Skeletal muscle tissue (tissue), 4 donors: Measurements from ENCODE around the gene EFCAB11. TPM values are rescaled to one million over a fixed set of nuclear protein-coding genes. Genes with fewer than 3 reads are reported as not detected.
A peak's percentile ranks its signal among the peaks of the same experiment; 100 is the strongest.

Source experiments
- H3K27ac ChIP-seq: one replicate; pipeline ENCODE4 v1.7.0; 2013; ENCODE audit warnings: mild to moderate bottlenecking, low read depth, low read length, inconsistent platforms
- H3K27me3 ChIP-seq, 3 donors: one replicate each; pipeline ENCODE4 v1.7.0; 2013; ENCODE audit warnings: low read length in 3 of 3; ENCODE audit not compliant: control insufficient read depth in 3 of 3, insufficient read depth in 3 of 3
- H3K36me3 ChIP-seq, 3 donors: one replicate each; pipeline ENCODE4 v1.7.0; 2013; ENCODE audit warnings: low read length in 3 of 3; ENCODE audit not compliant: control insufficient read depth in 3 of 3, insufficient read depth in 3 of 3
- H3K4me1 ChIP-seq, 3 donors: one replicate each; pipeline ENCODE4 v1.7.0; 2013; ENCODE audit warnings: low read length in 3 of 3, mild to moderate bottlenecking in 3 of 3; ENCODE audit not compliant: control insufficient read depth in 3 of 3, insufficient read depth in 3 of 3
- H3K4me3 ChIP-seq, 3 donors: one replicate each; pipeline ENCODE4 v1.7.0; 2013; ENCODE audit warnings: low read length in 3 of 3
- H3K9ac ChIP-seq, 3 donors: one replicate each; pipeline ENCODE4 v1.7.0; 2013; ENCODE audit warnings: low read length in 3 of 3, mild to moderate bottlenecking in 3 of 3, moderate library complexity in 2 of 3, low read depth in 1 of 3
- H3K9me3 ChIP-seq, 3 donors: one replicate each; pipeline ENCODE4 v1.7.0; 2013; ENCODE audit warnings: low read length in 3 of 3; ENCODE audit not compliant: control insufficient read depth in 3 of 3
- total RNA-seq: library from RNA; depleted of rRNA; stranded (reverse); fragments of >200 nt; gene quantifications from one replicate; pipeline ENCODE4 v1.2.3, GENCODE V29; 2014
- donor health status: Osteomylitis.

The EFCAB11 gene
- total RNA-seq, 1 donor from 2014 or later = 7.3 TPM

- Histone ChIP-seq H3K4me1 (peaks cover 13 to 22% (median 17%) of the 10 kb centered on the region in 3 donors), H3K36me3 (no peaks in the 10 kb centered on the region), H3K9ac (no peak overlapping the region), H3K27me3 (no peaks in the 10 kb centered on the region), H3K9me3 (no peaks in the 10 kb centered on the region), H3K4me3 (peak overlapping the region in 1 of 3 donors; percentile 17), H3K27ac (peak overlapping the region; percentile 84)
Measured at GRCh38 chr14:89794096-89794495, 160.4 kb downstream of the EFCAB11 start.

DNA sequence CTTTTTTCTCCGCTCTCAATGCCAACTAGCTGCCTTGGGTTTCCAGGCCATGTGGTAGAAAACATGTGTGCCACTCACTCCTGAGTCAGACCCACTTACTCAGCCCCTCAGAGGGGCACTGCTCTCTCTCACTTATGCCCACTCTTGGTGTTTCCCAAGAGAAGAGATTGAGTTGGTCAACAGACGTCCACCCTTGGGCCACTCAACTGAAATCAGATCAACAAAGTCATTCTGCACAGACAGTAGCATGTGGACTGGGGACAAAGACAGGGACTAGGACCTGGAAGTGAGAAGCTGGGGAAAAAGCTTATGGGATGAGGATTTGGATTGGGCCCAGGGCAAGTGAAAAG is 161.2 kb downstream of the EFCAB11 start:
- Histone ChIP-seq H3K4me3 (peak overlapping the region in 1 of 3 donors; percentile 22), H3K9ac (no peak overlapping the region), H3K27ac (peak overlapping the region; percentile 84), H3K4me1 (peaks cover 13 to 22% (median 17%) of the 10 kb centered on the region in 3 donors), H3K27me3 (no peaks in the 10 kb centered on the region), H3K9me3 (no peaks in the 10 kb centered on the region), H3K36me3 (no peaks in the 10 kb centered on the region)

DNA sequence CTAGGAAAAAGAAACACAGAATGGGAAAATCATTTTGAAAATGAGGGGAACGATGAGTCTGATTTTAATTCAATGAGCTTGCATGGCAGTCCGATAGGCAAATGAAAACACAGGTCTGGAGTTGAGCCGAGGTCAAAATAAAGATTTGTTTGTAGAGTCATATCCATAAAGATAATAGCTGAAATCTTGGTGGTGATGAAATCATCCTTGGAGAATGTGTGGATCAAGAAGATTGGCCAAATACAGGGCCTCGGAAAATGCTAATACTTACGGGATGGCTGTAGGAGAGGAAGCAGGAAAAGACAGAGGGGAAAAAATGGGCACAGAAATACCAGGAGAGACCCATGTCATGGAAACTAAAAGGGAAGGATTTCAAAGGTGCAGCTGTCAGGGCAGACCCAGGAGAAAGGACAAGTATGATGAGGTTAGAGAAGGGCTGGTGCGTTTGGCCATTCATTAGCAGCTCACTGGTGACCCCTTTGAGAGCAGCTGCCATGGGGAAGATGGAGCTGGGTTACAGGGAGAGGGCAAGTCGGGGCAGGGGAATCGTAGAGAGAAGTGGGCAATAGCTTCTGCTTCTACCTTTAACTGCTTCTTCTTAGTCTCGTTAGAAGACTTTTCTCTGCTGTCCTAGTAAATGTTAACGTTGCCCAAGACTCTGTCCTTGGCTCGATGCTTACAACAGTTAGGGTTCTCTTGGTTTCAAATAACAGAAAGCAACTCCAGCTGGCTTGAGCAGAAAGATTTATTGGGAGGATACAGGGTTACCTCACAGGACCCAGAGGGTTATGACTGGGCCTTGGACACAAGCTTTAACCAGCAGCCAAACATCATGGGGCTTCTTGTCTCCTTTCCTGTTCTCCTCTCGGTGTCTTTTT is 161.8 kb downstream of the EFCAB11 start:
- H3K27ac ChIP-seq = peak overlapping the region; percentile 84
- H3K9me3 ChIP-seq = no peaks in the 10 kb centered on the region
- H3K36me3 ChIP-seq = no peaks in the 10 kb centered on the region
- H3K4me1 ChIP-seq = peaks cover 13 to 22% (median 17%) of the 10 kb centered on the region in 3 donors
- H3K9ac ChIP-seq = peak overlapping the region in 2 of 3 donors; percentile 46 to 62
- H3K27me3 ChIP-seq = no peaks in the 10 kb centered on the region
- H3K4me3 ChIP-seq = peak overlapping the region; percentile 13 to 65 (median 24)

GRCh38 chr14:89787525-89787924 is 167.0 kb downstream of the EFCAB11 start:
- Histone ChIP-seq H3K9me3 (no peaks in the 10 kb centered on the region), H3K27ac (no peak overlapping the region), H3K4me3 (no peak overlapping the region), H3K4me1 (peaks cover 2 to 6% (median 4%) of the 10 kb centered on the region in 3 donors), H3K27me3 (no peaks in the 10 kb centered on the region), H3K9ac (no peak overlapping the region), H3K36me3 (no peaks in the 10 kb centered on the region)

- H3K4me1 ChIP-seq = no peaks in the 10 kb centered on the region
- H3K9ac ChIP-seq = no peak overlapping the region
- H3K27ac ChIP-seq = no peak overlapping the region
- H3K36me3 ChIP-seq = no peaks in the 10 kb centered on the region
- no peaks in the 10 kb centered on the region for H3K27me3 ChIP-seq
- no peak overlapping the region for H3K4me3 ChIP-seq
- no peaks in the 10 kb centered on the region for H3K9me3 ChIP-seq
Measured at GRCh38 chr14:89781046-89781445, 173.5 kb downstream of the EFCAB11 start.

DNA sequence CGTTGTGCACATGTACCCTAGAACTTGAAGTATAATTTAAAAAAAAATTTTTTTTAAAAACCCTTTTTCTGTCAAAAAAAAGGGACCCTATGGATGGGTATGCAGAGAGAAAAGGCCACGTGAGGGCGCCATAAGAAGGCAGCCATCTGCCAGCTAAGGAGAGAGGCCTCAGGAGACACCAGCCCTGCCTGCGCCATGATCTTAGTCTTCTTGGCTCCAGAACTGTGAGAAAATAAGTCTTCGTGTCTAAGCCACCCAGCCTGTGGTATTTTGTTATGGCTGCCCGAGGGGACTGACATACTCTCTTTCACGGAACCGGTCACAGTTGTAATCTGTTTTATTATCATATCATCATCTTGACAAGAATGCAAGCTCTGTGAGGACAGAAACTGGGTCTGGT is 174.8 kb downstream of the EFCAB11 start:
- Histone ChIP-seq H3K4me1 (no peaks in the 10 kb centered on the region), H3K9ac (no peak overlapping the region), H3K27me3 (no peaks in the 10 kb centered on the region), H3K4me3 (no peak overlapping the region), H3K9me3 (no peaks in the 10 kb centered on the region), H3K27ac (no peak overlapping the region), H3K36me3 (no peaks in the 10 kb centered on the region)

DNA sequence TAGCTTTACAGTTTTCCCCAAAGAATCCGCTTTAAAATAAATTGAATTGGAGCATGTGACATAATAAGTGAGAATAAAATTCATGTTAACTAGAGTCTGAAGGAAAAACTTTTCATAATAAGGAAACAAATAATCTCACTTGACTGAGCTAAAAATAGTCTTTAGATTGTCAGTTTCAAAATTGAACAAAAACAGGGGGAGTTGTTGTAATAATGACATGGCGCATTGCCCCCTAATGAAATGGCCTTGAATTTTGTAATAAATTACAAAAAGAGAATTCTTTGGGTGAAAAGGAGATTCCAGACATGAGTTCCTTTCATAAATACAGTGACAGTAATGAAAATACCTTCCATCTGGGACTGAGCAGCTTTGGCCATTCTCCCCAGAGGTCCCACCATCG is 178.6 kb downstream of the EFCAB11 start:
- H3K27me3 ChIP-seq = no peaks in the 10 kb centered on the region

GRCh38 chr14:89775151-89775550 is 179.4 kb downstream of the EFCAB11 start:
- H3K27me3 ChIP-seq = no peaks in the 10 kb centered on the region
- no peak overlapping the region for H3K9ac ChIP-seq
- no peaks in the 10 kb centered on the region for H3K36me3 ChIP-seq
- no peak overlapping the region for H3K4me3 ChIP-seq
- H3K9me3 ChIP-seq = no peaks in the 10 kb centered on the region
- H3K4me1 ChIP-seq = peaks cover 0 to 8% (median 8%) of the 10 kb centered on the region in 3 donors
- no peak overlapping the region for H3K27ac ChIP-seq

More for the DNA sequence above, 178.6 kb downstream of the EFCAB11 start:
- Histone ChIP-seq H3K4me1 (peaks cover 0 to 8% (median 8%) of the 10 kb centered on the region in 3 donors), H3K27ac (no peak overlapping the region), H3K9me3 (no peaks in the 10 kb centered on the region), H3K36me3 (no peaks in the 10 kb centered on the region), H3K9ac (no peak overlapping the region), H3K4me3 (no peak overlapping the region)

DNA sequence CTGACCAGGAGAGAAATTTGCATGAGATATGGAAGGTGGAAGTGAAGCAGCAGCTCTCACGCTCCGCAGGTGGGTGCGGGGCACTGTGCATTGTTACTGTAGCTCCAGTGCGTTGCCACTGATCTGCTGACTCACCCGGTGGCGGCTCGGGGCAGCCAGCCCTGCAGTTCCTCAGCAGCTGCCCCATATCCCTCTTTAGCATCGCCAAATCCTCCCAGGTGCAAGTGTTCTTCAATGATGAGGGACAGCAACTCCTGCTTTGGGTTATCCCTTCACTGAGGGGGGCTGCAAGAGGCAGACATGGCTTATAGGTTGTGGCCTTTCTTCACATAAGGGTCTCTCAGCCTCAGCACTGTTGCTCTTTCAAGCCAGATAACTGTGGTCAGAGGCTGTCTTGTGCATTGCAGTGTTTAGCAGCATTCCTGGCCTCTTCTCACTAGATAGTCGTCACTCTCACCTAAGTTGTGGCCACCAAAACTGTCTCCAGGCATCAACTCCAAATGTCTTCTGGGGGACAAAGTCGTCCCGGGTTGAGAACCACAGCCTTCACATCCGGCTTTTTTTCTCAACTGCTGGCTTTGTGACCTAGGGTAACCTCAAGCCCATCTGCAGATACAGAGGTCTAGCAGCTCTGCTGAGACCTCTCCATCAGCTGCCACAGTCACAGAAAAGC is 180.8 kb downstream of the EFCAB11 start:
- Histone ChIP-seq H3K4me3 (no peak overlapping the region), H3K9ac (no peak overlapping the region), H3K36me3 (no peaks in the 10 kb centered on the region), H3K27ac (no peak overlapping the region), H3K9me3 (no peaks in the 10 kb centered on the region), H3K4me1 (peaks cover 0 to 8% (median 8%) of the 10 kb centered on the region in 3 donors), H3K27me3 (no peaks in the 10 kb centered on the region)

GRCh38 chr14:89773151-89773550 is 181.4 kb downstream of the EFCAB11 start:
- Histone ChIP-seq H3K4me1 (peaks cover 0 to 8% (median 8%) of the 10 kb centered on the region in 3 donors), H3K27me3 (no peaks in the 10 kb centered on the region), H3K36me3 (no peaks in the 10 kb centered on the region), H3K9ac (no peak overlapping the region), H3K27ac (no peak overlapping the region), H3K4me3 (no peak overlapping the region), H3K9me3 (no peaks in the 10 kb centered on the region)
